K562 (cell line): ENCODE data around the gene IPO8. TPM values are rescaled to one million over a fixed set of nuclear protein-coding genes. Genes with fewer than 3 reads are reported as not detected.

Experiments used
- ATAC-seq: fragments of 200-7000 bp; cut with Tn5 transposase; 3 replicates; pipeline ENCODE4 v1.9.1; 2020; ENCODE audit warnings: moderate library complexity
- BruUV-seq: library from RNA; stranded (reverse); fragments of 400-500 nt; replicated peaks from 2 replicates; lab custom pipeline; 2021; lab: Mats Ljungman, UMichigan
- CTCF ChIA-PET: fragments of 300-600 bp; formaldehyde crosslinking; extraction: SDS; loops from one replicate; lab custom pipeline; 2021; ENCODE audit warnings: low intra/inter-chr PET ratio; lab: Yijun Ruan, JAX
- POLR2A ChIA-PET: fragments of 300-600, 350-650 bp; sonication (Branson Sonifier 250); formaldehyde crosslinking; extraction: SDS; loops from one replicate; lab custom pipeline; 2021; ENCODE audit warnings: antibody characterized with exemption, inconsistent platforms; lab: Yijun Ruan, JAX
- DNase-seq, 4 experiments: peaks; one replicate each; pipeline versions ENCODE4 v3.0.0 to v3.0.0-alpha.2; 2011 to 2018; ENCODE audit warnings: low spot score in 3 of 4, mixed read lengths in 3 of 4; ENCODE audit errors: extremely low read depth in 1 of 4
- FAIRE-seq: peaks from 2 replicates; lab custom pipeline; 2011; peaks lifted over from hg19 to GRCh38; lab: Jason Lieb, UNC
- H2AFZ ChIP-seq: 2 replicates; pipeline ENCODE4 v1.6.0; 2011; ENCODE audit warnings: low read depth, low read length, control low read depth, inconsistent platforms
- H3K27ac ChIP-seq: fragments of 200-600 bp; 3 replicates; pipeline ENCODE4 v1.8.0; 2011; ENCODE audit warnings: low read depth, mild to moderate bottlenecking, control low read depth, inconsistent platforms, low read length, moderate library complexity, mixed read lengths; ENCODE audit errors: extremely low read depth
- H3K27me3 ChIP-seq, 2 experiments: fragments of 300-600 bp in 1 of 2; 2 replicates in 1 of 2; 3 replicates in 1 of 2; pipeline versions ENCODE4 v1.6.0 to v1.8.0; 2011; ENCODE audit warnings: inconsistent platforms in 2 of 2, low read length in 2 of 2, mild to moderate bottlenecking in 1 of 2, mixed read lengths in 1 of 2, moderate library complexity in 1 of 2; ENCODE audit not compliant: control insufficient read depth in 2 of 2, insufficient read depth in 2 of 2
- H3K36me3 ChIP-seq: fragments of 300-600 bp; 3 replicates; pipeline ENCODE4 v1.8.0; 2011; ENCODE audit warnings: mild to moderate bottlenecking, low read length, inconsistent platforms; ENCODE audit not compliant: control insufficient read depth, insufficient read depth
- H3K4me1 ChIP-seq, 2 experiments: fragments of 200-600 bp in 1 of 2; replicated peaks in 1 of 2; 2 replicates in 1 of 2; 3 replicates in 1 of 2; pipeline versions ENCODE4 v1.5.1 to v1.8.0; 2011; ENCODE audit warnings: inconsistent platforms in 2 of 2, low read length in 2 of 2, mild to moderate bottlenecking in 1 of 2, mixed read lengths in 1 of 2, moderate library complexity in 1 of 2; ENCODE audit not compliant: control insufficient read depth in 2 of 2, insufficient read depth in 2 of 2
- H3K4me2 ChIP-seq: 2 replicates; pipeline ENCODE4 v1.6.1; 2011; ENCODE audit warnings: low read length, control low read depth, inconsistent platforms, mixed read lengths; ENCODE audit not compliant: insufficient read depth
- H3K4me3 ChIP-seq: fragments of 200-600 bp; sonication (generic), shearing (Covaris generic); 2 replicates; pipeline ENCODE4 v1.5.1; 2016; ENCODE audit warnings: control low read depth, inconsistent platforms
- H3K79me2 ChIP-seq: fragments of 200-600 bp; 3 replicates; pipeline ENCODE4 v1.8.0; 2011; ENCODE audit warnings: low read length, inconsistent platforms; ENCODE audit not compliant: control insufficient read depth, insufficient read depth
- H3K9ac ChIP-seq, 2 experiments: 2 replicates each; pipeline versions ENCODE4 v1.6.0 to v1.6.1; 2011; ENCODE audit warnings: low read depth in 2 of 2, low read length in 2 of 2, control low read depth in 1 of 2, inconsistent platforms in 1 of 2, mild to moderate bottlenecking in 1 of 2, mixed read lengths in 1 of 2; ENCODE audit not compliant: insufficient read depth in 1 of 2
- H3K9me1 ChIP-seq: one replicate; pipeline ENCODE4 v1.6.0; 2011; ENCODE audit warnings: inconsistent platforms, mild to moderate bottlenecking, low read length, moderate library complexity; ENCODE audit not compliant: control insufficient read depth, insufficient read depth
- H3K9me3 ChIP-seq: replicated peaks from 2 replicates; pipeline ENCODE4 v1.5.1; 2011; ENCODE audit warnings: low read depth, low read length, inconsistent platforms; ENCODE audit not compliant: control insufficient read depth, insufficient read depth
- H4K20me1 ChIP-seq: replicated peaks from 2 replicates; pipeline ENCODE4 v1.6.1; 2011; ENCODE audit warnings: low read length, inconsistent platforms, mixed read lengths; ENCODE audit not compliant: control insufficient read depth, insufficient read depth
- ATF4 ChIP-seq: fragments of 450-650 bp; formaldehyde crosslinking; IDR thresholded peaks from 2 replicates; pipeline ENCODE4 v1.4.0; 2022; ENCODE audit warnings: mild to moderate bottlenecking, moderate library complexity
- BDP1 ChIP-seq: IDR thresholded peaks from 3 replicates; pipeline ENCODE4 v1.6.1; 2011; ENCODE audit not compliant: insufficient read length, insufficient read depth
- CBFA2T3 ChIP-seq: fragments of 450-650 bp; IDR thresholded peaks from 2 replicates; pipeline ENCODE4 v1.6.1; 2017
- CEBPG ChIP-seq, 3 experiments: fragments of 200-800 bp in 1 of 3; sonication (Bioruptor generic) in 1 of 3; sonication (generic) in 1 of 3; formaldehyde crosslinking in 1 of 3; IDR thresholded peaks in 2 of 3; conservative IDR thresholded peaks in 1 of 3; 2 replicates each; pipeline versions ENCODE4 v1.6.1 to v1.8.0; 2016 to 2022; ENCODE audit warnings: missing compliant biosample characterization in 2 of 3, missing genetic modification characterization in 2 of 3, mild to moderate bottlenecking in 1 of 3, missing genetic modification reagents in 1 of 3
- EHMT2 ChIP-seq: fragments of 450-650 bp; IDR thresholded peaks from 2 replicates; pipeline ENCODE4 v1.6.1; 2018; ENCODE audit warnings: antibody characterized with exemption
- FIP1L1 ChIP-seq: fragments of 200-400 bp; formaldehyde crosslinking; IDR thresholded peaks from 2 replicates; pipeline ENCODE4 v1.6.1; 2018; ENCODE audit warnings: mild to moderate bottlenecking, low read depth, low read length; ENCODE audit not compliant: poor library complexity, severe bottlenecking
- HMBOX1 ChIP-seq: sonication (generic); IDR thresholded peaks from 2 replicates; pipeline ENCODE4 v1.6.1; 2016
- LEF1 ChIP-seq: fragments of 450-650 bp; IDR thresholded peaks from 2 replicates; pipeline ENCODE4 v1.6.1; 2016; ENCODE audit warnings: mild to moderate bottlenecking
- NONO ChIP-seq, 2 experiments: fragments of 200-400 bp in 1 of 2; fragments of 450-650 bp in 1 of 2; formaldehyde crosslinking in 1 of 2; IDR thresholded peaks; 2 replicates each; pipeline ENCODE4 v1.6.1; 2017; ENCODE audit warnings: low read depth in 2 of 2, mild to moderate bottlenecking in 2 of 2, moderate library complexity in 2 of 2, low read length in 1 of 2
- SRSF3 ChIP-seq: fragments of 200-400 bp; formaldehyde crosslinking; IDR thresholded peaks from 2 replicates; pipeline ENCODE4 v1.6.1; 2016; ENCODE audit warnings: mild to moderate bottlenecking, low read length, moderate library complexity; ENCODE audit not compliant: insufficient read depth
- ZFP1 ChIP-seq: fragments of 450-650 bp; formaldehyde crosslinking; IDR thresholded peaks from 2 replicates; pipeline ENCODE4 v1.4.0; 2020; ENCODE audit warnings: mild to moderate bottlenecking, mixed read lengths
- ZNF134 ChIP-seq: fragments of 250-450 bp; sonication (Bioruptor Pico); conservative IDR thresholded peaks from 2 replicates; pipeline ENCODE4 v1.4.0; 2020
- ZNF280B ChIP-seq: fragments of 250-450 bp; sonication (Bioruptor Pico); IDR thresholded peaks from 2 replicates; pipeline ENCODE4 v1.5.1; 2021; ENCODE audit warnings: mild to moderate bottlenecking
- WGBS: fragments of 100-300 bp; shearing (Covaris generic); methylation state at CpG from one replicate; pipeline ENCODE4 v1.1.6; 2016; ENCODE audit warnings: low coverage, mixed read lengths; ENCODE audit not compliant: insufficient coverage; ENCODE audit errors: missing lambda C conversion rate; 5-methylcytosine and 5-hydroxymethylcytosine counted together
- in situ Hi-C: fragments of 300-500 bp; cut with MboI; formaldehyde crosslinking; loops from 4 replicates; pipeline ENCODE4 v1.15.0; 2018; ENCODE audit warnings: inconsistent platforms, mixed read lengths
- intact Hi-C: fragments of 100-400 bp; cut with micrococcal nuclease; formaldehyde crosslinking; loops from 2 replicates; pipeline ENCODE4 v1.14.2; 2022
- polyA plus RNA-seq, 8 experiments: library from polyadenylated mRNA; depleted of rRNA in 4 of 8; stranded (reverse) in 5 of 8; unstranded in 3 of 8; fragments of >200 nt; fragmentation: Nextera tagmentation in 2 of 8; fragmentation: Illumina TruSeq in 1 of 8; extraction: Ambion mirVana in 2 of 8; extraction: Trizol in 1 of 8; gene quantifications; 2 replicates each; pipeline versions ENCODE4 v1.2.1 to v1.2.3, GENCODE V29; 2011 to 2014; ENCODE audit warnings: inconsistent platforms in 1 of 8, missing spikeins in 1 of 8
- total RNA-seq, 7 experiments: library from RNA; depleted of rRNA in 6 of 7; stranded (reverse); fragments of >200 nt in 6 of 7; fragmentation: Illumina TruSeq in 2 of 7; extraction: Trizol in 2 of 7; gene quantifications; 2 replicates each; pipeline versions ENCODE4 v1.2.1 to v1.2.3, GENCODE V29; 2011 to 2021; ENCODE audit warnings: low replicate concordance in 1 of 7

Gene IPO8
- total and polyA plus RNA-seq, 9 of the 15 experiments (the other 6 are each of a cell fraction or from before 2014, with no cell fraction given): 6.5 to 39.6 (median 24.7) TPM

- Histone ChIP-seq H3K9me3 (no peaks in the 10 kb centered on the region), H3K9ac (no peak overlapping the region), H2AFZ (no peak overlapping the region), H3K36me3 (no peaks in the 10 kb centered on the region), H4K20me1 (no peaks in the 10 kb centered on the region), H3K79me2 (no peaks in the 10 kb centered on the region), H3K4me2 (no peak overlapping the region), H3K27ac (no peak overlapping the region), H3K9me1 (no peaks in the 10 kb centered on the region), H3K4me1 (no peaks in the 10 kb centered on the region), H3K27me3 (0 out of 5 replicates have a peak, but pooled peaks cover 0 to 7% of the 10 kb centered on the region in 2 experiments), H3K4me3 (no peak overlapping the region)
- 6% methylated on average over 1 of the region's 1 CpG for WGBS
- intact Hi-C loops: no loop called here
- no peak for FAIRE-seq
- ATAC-seq: no peak
- ChIA-PET CTCF (no interaction called here), POLR2A (no interaction called here)
- BruUV-seq: no TSS peak
- DNase-seq: peak in 1 of 4 experiments; percentile 9
- in situ Hi-C loops: no loop called here
- TF ChIP-seq ATF4 (CRISPR knock-in tag): no peak
- no peak for TF ChIP-seq BDP1
- no peak for TF ChIP-seq CEBPG (CRISPR knock-in tag; IDR thresholded peaks at IDR 0.05)
- TF ChIP-seq CEBPG (tag; conservative IDR thresholded peaks at IDR 0.05 in 1 of 2, IDR thresholded peaks at IDR 0.05 in 1 of 2): peak in 1 of 2 experiments; percentile 48; a peak in 2 of 4 replicates
- TF ChIP-seq SRSF3: no peak
- no peak for TF ChIP-seq ZNF134 (CRISPR knock-in tag)
- TF ChIP-seq FIP1L1: no peak
- peak; percentile 38; the same call in 1 of the 2 replicates for TF ChIP-seq HMBOX1
- TF ChIP-seq LEF1: no peak
- TF ChIP-seq EHMT2: 0 out of 2 replicates have a peak, but pooled peaks have one; percentile 29
- TF ChIP-seq NONO (IDR thresholded peaks at IDR 0.05; ENCODE audit: low read depth in 2 of 2, low read length in 1 of 2): no peak
- no peak for TF ChIP-seq ZFP1 (CRISPR knock-in tag)
- no peak for TF ChIP-seq CBFA2T3
- no peak for TF ChIP-seq ZNF280B (CRISPR knock-in tag)
These were observed 73.2 kb downstream of the IPO8 start for GRCh38 chr12:30622509-30622908.
